SH-SY5Y (cell line): Measurements from ENCODE around the gene CAMK2A.

ENCODE experiments used
- GATA2 ChIP-seq: IDR thresholded peaks from 2 replicates; pipeline ENCODE4 v1.6.1; 2011; ENCODE audit warnings: mild to moderate bottlenecking, low read depth, low read length
- GATA3 ChIP-seq: IDR thresholded peaks from 2 replicates; pipeline ENCODE4 v1.6.1; 2011; ENCODE audit warnings: low read depth, mild to moderate bottlenecking, low read length, moderate library complexity

DNA sequence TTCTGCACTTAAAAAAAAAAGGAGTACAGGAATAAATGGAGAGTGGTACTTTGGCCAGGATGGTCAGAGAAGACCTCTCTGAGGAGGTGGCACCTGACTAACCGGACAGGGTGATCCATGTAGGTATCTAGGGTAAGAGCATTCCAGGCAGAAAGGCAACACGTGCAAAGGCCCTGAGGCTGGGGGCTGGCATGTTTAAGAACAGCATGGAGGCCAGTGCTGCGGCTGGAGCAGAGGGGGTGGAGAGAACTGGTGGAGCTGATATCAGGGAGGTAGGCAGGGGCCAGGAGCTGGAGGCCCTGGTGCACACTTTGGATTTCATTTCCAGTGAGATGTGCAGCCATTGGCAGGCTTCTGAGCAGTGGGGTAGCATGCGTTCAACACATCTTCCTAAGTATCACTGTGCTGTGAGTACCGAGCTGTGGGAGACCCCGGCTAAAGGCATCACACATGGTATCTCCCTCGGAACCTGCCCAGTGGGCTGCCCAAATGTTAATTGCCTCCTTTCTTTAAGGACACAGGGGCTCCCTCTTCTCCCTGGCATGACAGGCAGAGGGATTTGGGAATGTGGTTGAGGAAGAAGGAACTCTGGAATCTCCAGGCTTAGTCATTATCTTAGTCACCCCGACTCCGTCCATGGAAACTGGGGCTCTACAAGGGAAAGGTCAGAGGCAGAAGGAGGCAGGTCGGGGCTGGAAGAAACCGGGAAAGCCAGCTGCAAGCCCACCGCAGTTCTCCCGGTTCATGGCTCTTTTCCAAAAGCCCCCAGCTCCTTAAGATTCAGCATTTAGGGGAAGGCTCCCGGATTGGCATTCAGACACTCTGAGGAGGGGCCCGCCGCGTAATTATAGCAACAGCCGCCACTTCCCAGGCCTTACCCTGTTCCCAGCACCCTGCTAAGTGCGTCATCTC is 81.1 kb downstream of the CAMK2A start:
- no peak for TF ChIP-seq GATA3
- no peak for TF ChIP-seq GATA2
